PC-9 (cell line): ENCODE results near the gene CLRN2.

Experiments used
- CTCF ChIP-seq: fragments of 200-600 bp; sonication (generic); conservative IDR thresholded peaks from 2 replicates; pipeline ENCODE4 v1.6.1; 2017; ENCODE audit warnings: mixed run types, antibody characterized with exemption, mild to moderate bottlenecking, moderate library complexity
- EZH2 ChIP-seq: fragments of 200-600 bp; sonication (generic); IDR thresholded peaks from 2 replicates; pipeline ENCODE4 v1.8.0; 2017; ENCODE audit warnings: antibody characterized with exemption, low read depth

- TF ChIP-seq CTCF (no peak), EZH2 (no peak)
These were observed 34.0 kb upstream of the CLRN2 start for GRCh38 chr4:17480955-17481354.
